Uterus (tissue), 2 donors: ENCODE data around the gene LRP3.

Experiments
- POLR2A ChIP-seq, 2 donors: fragments of 450-650 bp; IDR thresholded peaks; one replicate each; pipeline ENCODE4 v1.6.1; 2016; ENCODE audit warnings: antibody characterized with exemption in 2 of 2, mild to moderate bottlenecking in 1 of 2, moderate library complexity in 1 of 2
- TF ChIP-seq, protein P1 (sequence below), 4 experiments: fragments of 200-600 bp in 2 of 4; fragments of 450-650 bp in 2 of 4; sonication (generic) in 2 of 4; IDR thresholded peaks; one replicate each; pipeline ENCODE4 v1.5.1; 2016 to 2019; ENCODE audit warnings: antibody characterized with exemption in 4 of 4, mild to moderate bottlenecking in 2 of 4, moderate library complexity in 1 of 4

DNA sequence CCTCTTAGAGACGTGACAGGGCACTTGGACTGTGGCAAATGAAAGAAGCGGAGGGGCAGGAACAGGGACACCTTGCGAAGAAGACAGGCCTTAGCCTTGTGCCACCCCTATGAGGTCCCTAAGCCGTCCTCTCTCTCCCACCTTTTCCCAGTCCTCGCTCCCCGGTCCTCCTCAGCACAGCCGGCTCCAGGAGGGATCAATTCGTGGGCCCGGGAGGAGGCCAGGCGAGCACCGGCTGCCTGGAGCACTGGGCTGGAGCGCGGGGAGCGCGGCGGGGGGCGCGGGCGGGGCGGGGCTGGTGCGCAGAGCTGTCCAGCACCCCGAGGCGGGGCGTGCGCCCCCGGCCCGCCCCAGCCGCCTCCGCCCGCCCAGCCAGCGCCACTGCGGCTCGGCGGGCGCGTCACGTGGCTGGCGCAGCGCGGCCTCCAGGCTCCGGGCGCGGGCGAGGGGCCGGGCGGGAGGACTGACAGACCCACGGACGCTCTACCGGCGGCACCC is at the start of gene LRP3:
- TF ChIP-seq, protein P1, sequence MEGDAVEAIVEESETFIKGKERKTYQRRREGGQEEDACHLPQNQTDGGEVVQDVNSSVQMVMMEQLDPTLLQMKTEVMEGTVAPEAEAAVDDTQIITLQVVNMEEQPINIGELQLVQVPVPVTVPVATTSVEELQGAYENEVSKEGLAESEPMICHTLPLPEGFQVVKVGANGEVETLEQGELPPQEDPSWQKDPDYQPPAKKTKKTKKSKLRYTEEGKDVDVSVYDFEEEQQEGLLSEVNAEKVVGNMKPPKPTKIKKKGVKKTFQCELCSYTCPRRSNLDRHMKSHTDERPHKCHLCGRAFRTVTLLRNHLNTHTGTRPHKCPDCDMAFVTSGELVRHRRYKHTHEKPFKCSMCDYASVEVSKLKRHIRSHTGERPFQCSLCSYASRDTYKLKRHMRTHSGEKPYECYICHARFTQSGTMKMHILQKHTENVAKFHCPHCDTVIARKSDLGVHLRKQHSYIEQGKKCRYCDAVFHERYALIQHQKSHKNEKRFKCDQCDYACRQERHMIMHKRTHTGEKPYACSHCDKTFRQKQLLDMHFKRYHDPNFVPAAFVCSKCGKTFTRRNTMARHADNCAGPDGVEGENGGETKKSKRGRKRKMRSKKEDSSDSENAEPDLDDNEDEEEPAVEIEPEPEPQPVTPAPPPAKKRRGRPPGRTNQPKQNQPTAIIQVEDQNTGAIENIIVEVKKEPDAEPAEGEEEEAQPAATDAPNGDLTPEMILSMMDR (IDR thresholded peaks at IDR 0.05), result no peak
- no peak for TF ChIP-seq POLR2A (IDR thresholded peaks at IDR 0.05)
